HPDE6-E6E7 (cell line): ENCODE data around the gene ARHGAP30.
"Not testable (repeated sequence)": the region's sequence is repeated elsewhere in the genome, so short reads cannot be mapped to it uniquely, and the experiment has no call there.

Experiments used
- DNase-seq: peaks from one replicate; pipeline ENCODE4 v3.0.0; 2011; ENCODE audit warnings: missing footprints; ENCODE audit errors: extremely low spot score

ARHGAP30 gene, protein sequence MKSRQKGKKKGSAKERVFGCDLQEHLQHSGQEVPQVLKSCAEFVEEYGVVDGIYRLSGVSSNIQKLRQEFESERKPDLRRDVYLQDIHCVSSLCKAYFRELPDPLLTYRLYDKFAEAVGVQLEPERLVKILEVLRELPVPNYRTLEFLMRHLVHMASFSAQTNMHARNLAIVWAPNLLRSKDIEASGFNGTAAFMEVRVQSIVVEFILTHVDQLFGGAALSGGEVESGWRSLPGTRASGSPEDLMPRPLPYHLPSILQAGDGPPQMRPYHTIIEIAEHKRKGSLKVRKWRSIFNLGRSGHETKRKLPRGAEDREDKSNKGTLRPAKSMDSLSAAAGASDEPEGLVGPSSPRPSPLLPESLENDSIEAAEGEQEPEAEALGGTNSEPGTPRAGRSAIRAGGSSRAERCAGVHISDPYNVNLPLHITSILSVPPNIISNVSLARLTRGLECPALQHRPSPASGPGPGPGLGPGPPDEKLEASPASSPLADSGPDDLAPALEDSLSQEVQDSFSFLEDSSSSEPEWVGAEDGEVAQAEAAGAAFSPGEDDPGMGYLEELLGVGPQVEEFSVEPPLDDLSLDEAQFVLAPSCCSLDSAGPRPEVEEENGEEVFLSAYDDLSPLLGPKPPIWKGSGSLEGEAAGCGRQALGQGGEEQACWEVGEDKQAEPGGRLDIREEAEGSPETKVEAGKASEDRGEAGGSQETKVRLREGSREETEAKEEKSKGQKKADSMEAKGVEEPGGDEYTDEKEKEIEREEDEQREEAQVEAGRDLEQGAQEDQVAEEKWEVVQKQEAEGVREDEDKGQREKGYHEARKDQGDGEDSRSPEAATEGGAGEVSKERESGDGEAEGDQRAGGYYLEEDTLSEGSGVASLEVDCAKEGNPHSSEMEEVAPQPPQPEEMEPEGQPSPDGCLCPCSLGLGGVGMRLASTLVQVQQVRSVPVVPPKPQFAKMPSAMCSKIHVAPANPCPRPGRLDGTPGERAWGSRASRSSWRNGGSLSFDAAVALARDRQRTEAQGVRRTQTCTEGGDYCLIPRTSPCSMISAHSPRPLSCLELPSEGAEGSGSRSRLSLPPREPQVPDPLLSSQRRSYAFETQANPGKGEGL

DNA sequence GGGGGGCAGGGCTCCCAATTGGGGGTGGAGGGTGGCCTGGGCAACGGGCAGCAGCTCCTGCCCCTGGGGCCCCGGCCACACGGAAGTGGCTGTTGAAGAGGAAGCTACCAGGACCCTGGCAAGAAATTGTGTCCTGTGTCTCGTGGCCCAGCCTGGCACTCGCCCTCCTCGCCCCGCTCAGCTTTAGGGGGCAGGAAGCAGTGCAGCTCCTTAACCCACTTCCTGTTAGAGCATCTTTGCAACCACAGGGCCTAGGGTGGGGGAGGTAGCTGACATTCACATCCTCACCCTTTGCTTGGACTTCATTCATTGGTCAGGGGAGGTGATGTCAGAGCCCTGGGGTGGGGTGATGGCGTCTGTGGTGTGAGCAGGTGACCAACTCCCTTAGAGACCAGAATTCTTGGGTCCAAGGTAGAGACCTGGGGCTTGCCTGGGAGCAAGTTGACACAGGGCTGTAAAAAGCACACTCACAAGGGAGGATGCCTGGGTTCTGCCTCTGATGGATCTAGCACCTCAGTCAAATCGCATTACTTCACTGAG is at the start of gene ARHGAP30:
TSS of gene ARHGAP30 (minus strand) at position 161 of the 540 bp plus-strand sequence. CDS start 267 bp downstream, outside the sequence.
- DNase-seq: no peak

DNA sequence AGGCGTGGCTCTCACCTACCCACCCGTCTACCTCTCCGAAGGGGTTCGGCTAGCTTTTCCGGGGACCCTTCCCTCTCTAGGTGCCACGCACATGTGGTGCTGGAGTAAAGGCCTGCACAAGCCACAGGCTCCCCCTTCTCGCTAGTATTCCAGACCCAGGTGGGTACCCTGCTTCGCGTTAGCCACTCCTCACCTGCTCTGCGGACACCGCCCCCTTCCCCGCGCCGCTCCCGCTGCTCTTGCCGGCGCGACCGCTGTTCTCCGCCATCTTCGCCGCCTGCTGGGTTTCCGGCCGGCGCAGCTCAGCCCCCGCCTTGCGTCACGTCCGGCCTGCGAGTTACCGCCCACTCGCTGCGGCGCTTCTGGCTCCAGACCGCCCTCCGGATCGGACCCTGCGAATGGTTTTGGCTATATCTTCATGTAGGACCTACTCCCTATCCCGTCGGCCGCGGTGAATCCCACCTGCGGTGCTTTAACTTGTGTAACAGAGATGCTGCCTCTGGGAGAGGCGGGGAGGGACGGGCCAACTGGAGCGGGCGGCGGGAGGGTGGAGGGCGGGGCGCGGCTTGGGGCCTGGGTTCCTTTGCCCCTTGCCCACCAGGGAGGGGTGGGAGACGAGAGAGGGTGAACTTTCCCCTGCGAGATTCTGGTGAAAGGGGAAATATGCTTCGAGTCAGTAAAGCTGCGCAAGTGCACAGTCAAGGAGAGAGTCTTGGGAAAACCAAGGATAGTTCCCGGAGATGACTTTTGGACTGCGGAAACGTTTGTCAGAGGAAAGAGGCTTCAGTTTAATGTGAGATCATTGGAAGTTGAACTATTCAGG is 48.3 kb upstream of the ARHGAP30 start, which contains the start of the genes NIT1 and PFDN2:
TSS of gene NIT1 (plus strand) at position 347 of the 823 bp plus-strand sequence. CDS start at position 419, 72 bp downstream.
TSS of gene PFDN2 (minus strand) at position 279 of the 823 bp plus-strand sequence. CDS start at position 268, 11 bp downstream.
- DNase-seq: peak; percentile 73

- not testable (repeated sequence) for DNase-seq
Measured at GRCh38 chr1:161115961-161116360, 46.3 kb upstream of the ARHGAP30 start.

- DNase-seq: peak; percentile 78
Measured at GRCh38 chr1:161115132-161115711, 45.5 kb upstream of the ARHGAP30 start.

DNA sequence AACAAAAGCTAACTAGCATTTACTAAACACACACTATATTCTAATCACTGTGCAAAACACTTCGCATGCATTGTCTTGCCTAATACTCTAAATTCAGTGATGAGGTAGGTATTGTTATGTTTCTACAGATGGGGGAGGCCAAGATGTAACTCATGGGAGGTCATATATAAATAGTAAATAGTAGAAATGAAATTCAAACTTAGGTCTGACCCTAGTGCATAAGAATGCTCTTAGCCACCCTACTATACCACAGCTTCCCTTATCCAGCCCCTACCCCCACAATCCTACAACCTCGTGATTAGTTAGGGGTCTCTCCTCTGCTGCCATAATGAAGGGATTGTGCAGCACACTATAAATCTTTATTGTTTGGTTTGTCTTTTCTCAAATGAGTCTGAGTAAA is 44.9 kb upstream of the ARHGAP30 start:
- no peak for DNase-seq

DNA sequence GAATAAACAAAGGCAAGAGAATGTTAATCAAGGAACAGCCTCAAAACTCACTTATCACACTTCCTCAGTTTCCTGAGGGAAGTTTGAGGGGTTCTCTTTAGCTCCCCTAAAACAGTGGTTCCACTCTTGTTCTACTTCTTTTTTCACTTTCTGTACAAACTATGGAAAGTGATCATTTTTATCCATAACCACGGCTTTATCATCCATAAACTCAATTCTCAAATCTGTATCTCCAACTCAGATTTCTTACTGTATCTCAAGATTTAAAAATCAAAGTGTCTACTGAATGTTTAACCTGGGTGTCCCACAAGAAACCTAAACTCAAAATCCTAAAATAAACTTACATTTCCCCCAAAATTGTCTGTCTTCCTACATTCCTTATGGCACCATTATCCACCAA is 44.2 kb upstream of the ARHGAP30 start:
- DNase-seq: no peak

GRCh38 chr1:161111527-161111926 is 41.8 kb upstream of the ARHGAP30 start:
- no peak for DNase-seq

DNA sequence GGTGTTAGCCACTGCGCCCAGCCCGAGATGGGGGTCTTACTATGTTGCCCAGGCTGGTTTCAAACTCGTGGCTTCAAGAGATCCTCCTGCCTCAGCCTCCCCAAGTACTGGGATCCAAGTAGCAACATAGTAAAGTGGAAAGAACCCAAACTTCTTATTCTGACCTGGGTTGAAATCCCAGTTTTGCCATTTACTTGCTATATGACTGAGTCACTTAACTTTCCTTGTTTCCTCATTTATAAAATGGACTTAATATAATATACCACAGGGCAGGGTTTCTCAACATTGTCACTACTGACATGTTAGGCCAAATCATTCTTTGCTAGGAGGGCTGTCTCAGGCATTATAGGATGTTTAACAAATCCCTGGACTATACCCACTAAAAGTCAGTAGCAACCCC is 41.4 kb upstream of the ARHGAP30 start:
- no peak for DNase-seq

GRCh38 chr1:161106431-161106830 is 36.7 kb upstream of the ARHGAP30 start:
- no peak for DNase-seq

GRCh38 chr1:161100556-161100955 is 30.9 kb upstream of the ARHGAP30 start:
- DNase-seq: no peak

- DNase-seq: no peak
Measured at GRCh38 chr1:161099090-161099802, 29.6 kb upstream of the ARHGAP30 start.

- no peak for DNase-seq
Measured at GRCh38 chr1:161098210-161099068, 28.7 kb upstream of the ARHGAP30 start, which contains the start of gene KLHDC9. Gene KLHDC9 (plus strand): TSS chr1:161098361. CDS start chr1:161098536, 175 bp downstream.

GRCh38 chr1:161096530-161096929 is 26.8 kb upstream of the ARHGAP30 start:
- DNase-seq: no peak

DNA sequence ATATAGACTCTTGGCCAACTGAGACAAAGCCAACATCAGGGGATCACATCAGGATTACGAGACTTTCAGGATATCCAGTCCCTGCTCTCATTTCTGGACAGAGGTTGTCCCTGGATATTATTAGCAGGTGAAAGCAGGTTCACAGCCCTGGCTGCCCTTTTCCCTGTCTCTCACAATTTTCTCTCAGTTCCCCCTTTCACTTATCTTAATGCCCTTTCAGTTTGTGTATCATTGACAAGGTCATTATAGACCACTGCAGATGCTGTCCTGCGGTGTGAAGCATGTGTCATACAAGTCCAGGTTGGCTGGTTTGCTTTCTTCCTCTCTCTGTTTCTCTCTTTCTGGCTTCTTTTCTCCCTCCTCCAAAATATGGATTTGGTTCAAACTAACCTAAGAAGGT is 26.3 kb upstream of the ARHGAP30 start:
- DNase-seq: no peak

DNA sequence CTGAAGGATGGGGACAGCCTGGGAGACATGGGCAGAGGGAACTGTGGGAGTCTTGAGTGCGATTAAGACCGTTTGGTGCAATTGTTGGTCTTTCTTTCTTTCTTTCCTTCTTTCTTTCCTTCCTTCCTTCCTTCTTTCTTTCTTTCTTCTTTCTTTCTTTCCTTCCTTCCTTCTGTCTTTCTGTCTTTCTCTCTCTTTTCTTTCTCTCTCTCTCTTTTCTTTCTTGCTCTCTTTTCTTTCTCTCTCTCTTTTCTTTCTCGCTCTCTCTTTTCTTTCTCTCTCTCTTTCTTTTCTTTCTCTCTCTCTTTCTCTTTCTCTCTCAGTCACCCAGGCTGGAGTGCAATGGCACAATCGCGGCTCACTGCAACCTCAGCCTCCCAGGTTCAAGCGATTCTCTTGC is 25.5 kb upstream of the ARHGAP30 start:
- DNase-seq: no peak

- DNase-seq: no peak
Measured at GRCh38 chr1:161094481-161094880, 24.8 kb upstream of the ARHGAP30 start.

- DNase-seq: peak; percentile 81
Measured at GRCh38 chr1:161092621-161093028, 22.9 kb upstream of the ARHGAP30 start.

- no peak for DNase-seq
Measured at GRCh38 chr1:161091796-161092507, 22.3 kb upstream of the ARHGAP30 start.
